Globus pallidus (tissue), 1 donor: ENCODE results near the gene TGFB1I1.
"Not testable (repeated sequence)": the region's sequence is repeated elsewhere in the genome, so short reads cannot be mapped to it uniquely, and the experiment has no call there.

ENCODE experiments used
- DNase-seq: peaks from one replicate; pipeline ENCODE4 v3.0.0-alpha.2; 2015; ENCODE audit warnings: low spot score

The TGFB1I1 gene

DNA sequence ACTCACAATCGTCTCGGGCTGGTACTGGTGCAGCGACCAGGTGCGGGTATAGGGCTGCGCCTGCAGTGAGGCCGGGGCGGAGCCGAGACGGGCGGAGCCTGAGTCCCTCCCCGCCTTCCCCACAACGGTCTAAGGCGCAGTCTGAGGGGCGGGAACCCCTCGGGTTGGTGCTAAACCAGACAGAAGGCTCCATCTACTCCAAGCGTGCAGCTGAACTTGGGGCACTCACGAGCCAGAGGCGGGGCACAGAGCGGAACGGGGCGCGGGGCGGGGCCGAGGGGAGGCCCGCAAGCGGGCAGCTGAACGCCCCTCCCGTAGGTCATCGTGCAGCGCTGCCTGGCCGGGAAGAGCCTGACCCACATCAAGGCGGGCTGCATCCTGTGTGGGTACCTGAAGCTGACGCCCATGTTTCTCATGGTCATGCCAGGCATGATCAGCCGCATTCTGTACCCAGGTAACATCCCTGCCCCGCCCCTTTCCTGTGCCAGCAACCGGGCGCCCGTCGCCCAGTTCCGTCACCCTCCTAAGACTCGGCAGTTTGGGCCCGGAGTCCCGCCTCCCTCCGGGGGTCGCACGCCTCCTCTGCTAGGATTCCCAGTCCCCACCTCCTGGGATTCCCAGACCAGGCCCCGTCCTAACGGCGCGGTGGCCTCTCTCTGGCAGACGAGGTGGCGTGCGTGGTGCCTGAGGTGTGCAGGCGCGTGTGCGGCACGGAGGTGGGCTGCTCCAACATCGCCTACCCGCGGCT lies 15.9 kb downstream of the TGFB1I1 start:
- no peak for DNase-seq

DNA sequence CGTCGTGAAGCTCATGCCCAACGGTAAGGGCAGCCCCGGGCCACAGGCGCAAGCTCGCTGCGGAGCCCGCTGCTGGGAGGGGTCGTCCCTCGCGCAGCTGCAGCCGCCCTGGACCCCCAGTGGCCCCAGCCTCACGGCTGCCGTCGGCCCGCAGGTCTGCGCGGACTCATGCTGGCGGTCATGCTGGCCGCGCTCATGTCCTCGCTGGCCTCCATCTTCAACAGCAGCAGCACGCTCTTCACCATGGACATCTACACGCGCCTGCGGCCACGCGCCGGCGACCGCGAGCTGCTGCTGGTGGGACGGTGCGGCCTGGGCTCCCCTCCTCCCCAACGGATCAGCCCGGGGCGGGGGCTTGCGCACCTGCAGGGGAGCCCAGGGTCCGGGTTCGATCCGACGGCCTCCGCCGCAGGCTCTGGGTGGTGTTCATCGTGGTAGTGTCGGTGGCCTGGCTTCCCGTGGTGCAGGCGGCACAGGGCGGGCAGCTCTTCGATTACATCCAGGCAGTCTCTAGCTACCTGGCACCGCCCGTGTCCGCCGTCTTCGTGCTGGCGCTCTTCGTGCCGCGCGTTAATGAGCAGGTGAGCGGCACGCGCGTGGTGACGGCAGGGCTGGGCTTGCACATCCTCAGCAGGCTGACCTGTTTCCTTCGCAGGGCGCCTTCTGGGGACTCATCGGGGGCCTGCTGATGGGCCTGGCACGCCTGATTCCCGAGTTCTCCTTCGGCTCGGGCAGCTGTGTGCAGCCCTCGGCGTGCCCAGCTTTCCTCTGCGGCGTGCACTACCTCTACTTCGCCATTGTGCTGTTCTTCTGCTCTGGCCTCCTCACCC lies 16.7 kb downstream of the TGFB1I1 start:
- DNase-seq = no peak

DNA sequence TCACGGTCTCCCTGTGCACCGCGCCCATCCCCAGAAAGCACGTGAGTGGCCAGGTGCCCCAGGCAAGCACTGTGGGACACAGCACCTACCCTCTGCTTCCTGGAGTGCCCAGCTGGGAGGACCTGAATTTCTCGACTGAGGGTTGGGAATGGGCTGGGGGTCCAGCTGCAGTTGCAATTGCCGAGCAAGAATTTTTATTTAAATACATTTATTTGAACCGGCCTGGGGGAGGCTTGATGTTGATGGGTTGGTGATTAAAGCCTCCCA lies 17.3 kb downstream of the TGFB1I1 start:
- DNase-seq = no peak

DNA sequence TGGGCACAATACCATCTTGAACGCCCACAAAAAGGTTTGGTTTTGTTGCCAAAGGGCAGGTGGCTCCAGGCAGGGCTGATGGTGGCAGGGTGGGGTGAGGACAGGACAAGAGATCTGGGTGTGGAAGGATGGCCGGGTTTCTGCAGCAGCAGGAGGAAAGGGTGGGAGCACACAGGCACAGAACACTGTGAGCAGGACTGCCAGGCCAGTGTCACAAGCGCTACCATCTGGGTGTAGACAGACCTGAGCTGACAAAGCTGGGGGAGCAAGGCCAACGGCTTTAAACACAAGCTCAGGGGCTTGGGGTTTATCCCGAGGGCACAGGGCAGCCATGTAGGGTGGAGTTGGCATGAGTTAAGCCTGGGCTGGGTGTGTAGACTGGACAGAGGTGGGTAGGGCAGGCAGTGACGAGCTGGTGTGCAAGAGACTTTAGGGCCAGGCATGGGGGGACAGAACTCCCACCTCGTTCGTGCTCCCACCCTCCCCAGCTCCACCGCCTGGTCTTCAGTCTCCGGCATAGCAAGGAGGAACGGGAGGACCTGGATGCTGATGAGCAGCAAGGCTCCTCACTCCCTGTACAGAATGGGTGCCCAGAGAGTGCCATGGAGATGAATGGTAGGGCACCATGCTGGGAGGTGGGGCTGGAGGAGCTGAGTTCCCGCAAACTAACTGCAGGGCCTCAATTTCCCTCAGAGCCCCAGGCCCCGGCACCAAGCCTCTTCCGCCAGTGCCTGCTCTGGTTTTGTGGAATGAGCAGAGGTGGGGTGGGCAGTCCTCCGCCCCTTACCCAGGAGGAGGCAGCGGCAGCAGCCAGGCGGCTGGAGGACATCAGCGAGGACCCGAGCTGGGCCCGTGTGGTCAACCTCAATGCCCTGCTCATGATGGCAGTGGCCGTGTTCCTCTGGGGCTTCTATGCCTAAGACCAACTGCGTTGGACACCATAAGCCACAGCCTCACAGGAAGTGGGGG lies 17.9 kb downstream of the TGFB1I1 start:
- DNase-seq = no peak

DNA sequence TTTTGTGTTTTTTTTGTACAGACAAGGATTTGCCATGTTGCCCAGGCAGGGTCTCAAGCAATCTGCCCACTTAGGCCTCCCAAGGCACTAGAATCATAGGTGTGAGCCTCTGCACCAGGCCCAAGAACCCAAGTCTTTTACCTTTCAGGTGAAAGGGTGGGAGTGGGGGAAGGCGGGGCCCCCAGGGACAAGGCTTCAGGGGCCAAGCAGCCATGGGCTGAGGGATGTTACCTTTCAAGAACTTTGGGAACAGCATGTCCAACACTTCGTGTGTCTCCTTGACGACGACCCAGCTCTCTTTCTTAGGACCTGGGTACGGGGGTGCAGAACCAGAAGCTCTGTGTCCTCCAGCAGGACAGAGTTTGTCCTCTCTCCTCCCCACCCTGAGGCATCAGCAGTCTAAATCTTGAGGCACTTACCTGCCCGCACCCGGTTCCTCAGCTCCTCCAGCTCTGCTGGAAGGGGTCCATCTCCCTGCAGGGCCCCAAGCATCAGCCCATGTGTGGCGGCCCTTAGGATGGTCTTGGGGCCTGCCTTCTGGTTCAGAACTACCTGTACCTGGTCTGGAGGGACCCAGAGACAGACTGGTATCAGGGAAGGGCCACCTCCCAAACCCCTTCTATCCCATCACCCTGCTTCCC lies 19.9 kb downstream of the TGFB1I1 start:
- no peak for DNase-seq

DNA sequence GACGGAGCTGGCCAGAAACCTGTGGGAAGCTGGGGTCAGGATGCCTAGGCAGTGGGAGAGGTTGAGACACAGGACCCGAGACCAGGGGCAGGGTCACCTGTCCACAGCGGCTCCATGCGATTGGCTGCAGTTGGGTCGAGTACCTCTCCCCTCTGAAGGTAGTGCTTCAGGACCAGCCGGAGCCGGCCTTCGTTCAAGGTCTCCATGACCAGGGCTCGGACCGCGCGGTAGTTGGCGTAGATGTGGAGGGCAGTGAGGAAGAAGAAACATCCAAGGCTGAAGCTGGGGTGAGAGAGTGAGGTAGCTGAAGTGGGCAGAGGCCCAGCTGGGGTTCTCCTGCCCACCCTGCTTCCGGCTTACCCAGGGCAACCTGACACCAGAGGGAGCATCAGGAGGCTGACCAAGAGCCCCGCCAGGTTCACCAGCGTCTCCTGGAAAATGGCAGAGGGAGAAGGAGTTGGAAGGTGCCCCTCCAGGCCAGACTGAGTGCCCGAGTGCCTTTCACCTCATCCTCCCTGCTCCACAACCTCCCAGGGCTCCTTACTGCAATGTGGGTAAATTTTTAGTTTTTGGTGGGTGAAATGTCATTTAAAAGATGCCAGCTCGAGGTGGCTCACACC lies 21.7 kb downstream of the TGFB1I1 start:
- DNase-seq = no peak

DNA sequence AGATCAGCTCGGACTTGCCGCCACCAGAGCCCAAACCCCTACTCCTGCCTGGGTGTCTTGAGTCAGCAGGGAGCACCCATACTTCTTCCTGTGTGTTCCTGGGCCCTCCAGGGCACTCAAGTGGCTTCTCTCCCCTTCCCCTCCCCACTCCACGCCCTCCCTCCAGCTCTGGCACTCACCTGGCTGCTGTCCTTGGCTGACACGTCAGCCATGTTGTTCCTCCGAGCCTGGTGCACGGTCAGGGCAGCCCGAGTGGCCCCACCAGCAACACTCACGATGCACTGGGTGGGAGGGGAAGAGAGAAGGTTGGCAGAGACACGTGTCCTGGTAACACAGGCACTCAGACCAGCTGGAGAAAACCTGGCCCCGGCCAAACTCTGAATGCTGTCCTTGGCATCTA lies 24.7 kb downstream of the TGFB1I1 start:
- no peak for DNase-seq

DNA sequence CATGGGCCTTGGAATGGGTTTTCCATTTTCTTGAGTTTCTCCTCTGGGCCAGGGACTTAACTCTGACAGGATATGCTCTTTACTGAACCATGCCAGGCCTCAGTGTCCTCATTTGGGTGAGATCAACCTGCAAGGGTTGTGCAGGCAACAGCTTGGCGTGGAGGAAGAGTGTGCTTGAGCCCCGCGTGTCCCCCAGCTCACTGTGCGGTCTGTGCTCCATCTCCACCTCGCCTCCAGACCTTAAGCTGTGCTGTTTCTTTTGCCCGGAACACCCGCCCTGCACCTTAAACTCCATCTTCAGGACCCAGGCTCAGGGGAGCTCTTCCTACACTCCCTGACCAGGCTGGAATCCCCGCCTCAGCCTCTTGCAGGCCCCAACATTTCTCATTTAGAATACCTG lies 26.5 kb downstream of the TGFB1I1 start:
- no peak for DNase-seq

DNA sequence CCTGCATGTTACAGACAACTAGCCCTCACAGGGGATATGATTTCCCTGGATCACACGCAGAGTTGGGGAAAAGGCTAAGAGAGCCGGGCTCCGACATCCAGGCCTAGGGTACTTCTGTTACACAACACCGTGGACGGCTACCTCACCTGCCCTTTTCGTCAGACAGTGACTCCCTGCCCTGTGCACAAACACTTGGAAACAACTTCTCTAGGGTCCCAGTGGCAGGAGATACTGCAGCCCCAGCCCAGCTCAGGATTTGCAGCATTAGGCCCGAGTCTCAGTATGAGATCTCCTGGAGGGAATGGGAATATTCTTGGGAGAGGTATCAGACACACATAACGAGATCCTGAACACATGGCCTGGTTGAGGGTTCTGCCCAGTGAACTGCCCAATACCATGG lies 28.0 kb downstream of the TGFB1I1 start:
- no peak for DNase-seq

DNA sequence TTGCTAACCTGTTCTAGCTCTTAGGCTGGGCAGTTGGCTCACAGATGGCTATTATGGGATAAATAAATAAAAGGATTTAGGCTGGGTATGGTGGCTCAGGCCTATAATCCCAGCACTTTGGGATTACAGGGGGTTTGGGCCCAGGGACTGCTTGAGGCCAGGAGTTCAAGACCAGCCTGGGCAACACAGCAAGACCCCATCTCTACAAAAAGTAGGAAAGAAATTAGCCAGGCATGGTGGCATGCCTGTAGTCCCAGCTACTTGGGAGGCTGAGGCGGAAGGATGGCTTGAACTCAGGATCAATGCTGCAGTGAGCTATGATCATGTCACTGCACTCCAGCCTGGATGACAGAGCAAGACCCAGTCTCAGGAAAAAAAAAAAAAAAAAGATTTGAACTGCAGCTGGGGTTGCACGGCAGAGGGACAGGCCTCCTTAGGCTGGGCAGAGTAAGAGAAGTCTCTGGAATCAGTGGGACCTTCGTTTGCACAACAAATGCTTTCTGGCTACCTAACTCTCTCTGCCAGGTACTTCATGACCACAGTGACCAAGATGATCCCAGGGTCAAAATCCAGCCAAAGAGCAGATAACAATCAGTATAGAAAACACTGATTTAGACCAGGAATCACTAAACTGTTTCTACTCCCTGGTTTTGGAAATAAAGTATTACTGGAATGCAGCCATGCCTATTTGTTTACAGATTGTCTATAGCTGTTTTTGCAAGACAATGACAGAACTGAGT lies 29.4 kb downstream of the TGFB1I1 start:
- no peak for DNase-seq

DNA sequence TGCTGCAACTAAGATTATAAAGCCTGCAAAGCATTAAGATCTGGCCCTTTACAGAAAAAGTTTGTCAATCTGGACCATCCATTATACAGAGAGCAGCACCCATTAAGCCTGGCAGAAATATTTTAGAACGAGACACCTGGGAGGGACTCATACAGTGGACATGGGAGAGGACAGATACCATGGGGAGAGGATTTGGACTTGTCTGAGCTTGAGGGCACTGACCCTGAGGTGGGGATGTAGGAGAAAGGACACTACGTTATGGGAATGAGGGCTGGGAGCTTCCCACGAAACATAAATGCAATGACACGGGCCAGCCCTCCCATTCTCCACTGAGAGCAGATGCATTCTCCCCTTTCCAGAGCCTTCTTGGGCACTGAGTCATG lies 30.0 kb downstream of the TGFB1I1 start:
- DNase-seq = no peak

DNA sequence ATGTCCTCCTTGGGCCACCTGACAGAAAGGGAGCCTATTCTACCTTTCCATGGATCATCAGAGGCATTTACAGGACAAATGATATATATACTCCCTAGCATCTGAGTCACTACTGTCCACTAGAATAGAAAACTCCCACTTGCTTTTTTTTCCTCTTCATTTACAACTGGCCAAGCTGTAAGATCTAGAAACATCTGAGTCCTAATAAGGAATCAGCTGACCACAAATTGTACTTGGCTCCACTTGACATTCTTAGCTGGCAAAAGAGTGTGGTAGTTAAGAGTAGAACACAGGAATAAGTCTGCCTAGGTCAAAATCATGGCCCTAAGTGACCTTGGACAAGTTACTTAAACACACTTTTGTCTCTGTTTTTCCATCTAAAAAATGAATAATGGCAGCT lies 31.0 kb downstream of the TGFB1I1 start:
- DNase-seq = no peak

DNA sequence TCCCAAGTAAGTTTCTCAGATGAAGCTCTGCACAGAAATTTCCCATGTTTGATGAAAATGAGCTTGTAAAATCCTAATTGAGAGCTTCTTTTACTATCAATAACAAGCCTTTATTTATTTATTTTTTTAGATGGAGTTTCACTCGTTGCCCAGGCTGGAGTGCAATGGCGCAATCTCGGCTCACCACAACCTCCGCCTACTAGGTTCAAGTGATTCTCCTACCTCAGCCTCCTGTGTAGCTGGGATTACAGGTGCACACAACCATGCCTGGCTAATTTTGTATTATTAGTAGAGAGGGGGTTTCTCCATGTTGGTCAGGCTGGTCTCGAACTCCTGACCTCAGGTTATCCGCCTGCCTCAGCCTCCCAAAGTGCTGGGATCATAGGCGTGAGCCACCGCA lies 31.6 kb downstream of the TGFB1I1 start:
- DNase-seq = not testable (repeated sequence)

DNA sequence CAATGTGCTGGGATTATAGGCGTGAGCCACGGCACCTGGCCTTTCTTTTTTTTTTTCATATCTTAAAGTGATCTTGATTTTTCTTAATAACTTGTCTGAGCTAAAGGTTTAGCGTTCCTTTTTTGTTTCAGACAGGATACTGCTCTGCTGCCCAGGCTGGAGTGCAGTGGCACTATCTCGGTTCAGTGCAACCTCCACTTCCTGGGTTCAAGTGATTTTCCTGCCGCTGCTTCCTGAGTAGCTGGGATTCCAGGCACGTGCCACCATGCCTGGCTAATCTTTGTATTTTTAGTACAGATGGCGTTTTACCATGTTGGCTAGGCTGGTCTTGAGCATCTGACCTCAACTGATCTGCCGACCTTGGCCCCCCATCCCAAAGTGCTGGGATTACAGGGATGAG lies 32.2 kb downstream of the TGFB1I1 start:
- no peak for DNase-seq

DNA sequence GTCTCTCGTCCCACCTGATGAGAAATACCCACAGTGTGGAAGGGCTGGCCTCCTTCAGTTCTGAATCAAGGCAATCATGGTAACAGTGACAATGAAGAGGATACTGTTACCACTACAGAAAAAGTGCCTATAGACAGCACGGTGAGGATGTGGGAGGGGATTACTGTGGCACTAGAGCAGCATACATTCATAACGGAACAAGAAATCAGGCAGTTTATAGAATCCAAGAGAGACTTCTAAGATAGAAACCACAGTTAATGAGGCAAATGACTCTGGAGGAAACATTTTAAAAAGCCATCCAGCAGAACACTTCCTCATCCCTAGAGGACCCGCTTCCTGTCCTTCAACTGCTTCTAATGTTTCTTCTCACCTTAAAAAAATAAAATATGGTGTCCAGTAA lies 33.5 kb downstream of the TGFB1I1 start:
- DNase-seq = no peak

DNA sequence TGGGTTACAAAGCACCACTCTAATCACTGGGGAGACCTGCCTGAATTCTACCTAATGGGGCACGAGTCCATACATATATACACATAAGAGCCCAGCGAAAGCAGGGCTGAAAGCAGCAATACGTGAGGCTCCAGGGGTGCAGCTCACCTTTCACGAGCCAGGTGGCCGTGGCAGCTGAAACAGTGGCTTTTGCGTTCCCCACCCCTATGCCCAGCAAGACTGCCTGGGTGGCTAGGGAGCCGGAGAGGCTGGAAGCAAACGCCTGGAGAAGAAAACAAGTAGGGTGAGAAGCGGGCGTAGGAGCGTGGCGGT lies 35.6 kb downstream of the TGFB1I1 start:
- no peak for DNase-seq

DNA sequence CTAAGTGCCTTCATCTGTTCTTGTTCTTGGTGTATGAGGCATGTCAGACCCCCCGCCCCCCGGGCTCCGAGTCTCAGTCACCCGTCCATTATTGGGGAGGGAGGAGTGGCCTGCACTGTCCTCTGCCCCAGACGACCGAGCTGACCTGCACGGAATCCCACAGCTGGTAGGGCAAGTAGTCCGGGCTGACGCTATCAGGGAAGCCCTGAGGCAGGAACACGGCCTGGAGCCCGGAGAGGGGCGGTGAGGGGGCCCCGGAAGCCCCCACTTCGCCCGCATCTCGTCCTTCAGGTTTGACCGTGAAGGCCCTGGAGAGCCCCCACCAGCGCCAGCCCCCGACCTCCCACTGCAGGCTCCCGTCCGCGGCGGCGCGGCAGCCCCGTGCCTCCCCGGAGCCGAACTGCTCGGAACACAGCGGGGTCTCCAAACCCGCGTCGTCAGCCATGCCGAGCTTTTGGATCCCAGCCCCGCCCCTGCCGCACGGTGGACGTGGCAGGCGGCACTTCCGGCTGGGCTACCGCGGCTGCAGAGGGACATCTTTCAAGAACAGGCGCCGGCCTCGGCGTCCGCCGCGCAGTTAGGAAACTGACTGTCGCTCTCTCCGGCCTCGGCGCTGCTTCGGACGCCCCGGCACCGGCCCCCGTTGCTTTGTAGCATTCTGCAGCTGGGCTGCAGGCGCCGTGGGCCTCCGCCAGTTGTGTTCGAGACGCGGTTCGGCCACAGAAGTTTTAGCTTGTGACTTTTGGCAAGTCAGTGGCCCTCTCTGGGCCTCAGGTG lies 36.2 kb downstream of the TGFB1I1 start, which contains the start of gene RUSF1:
TSS of gene RUSF1 (minus strand) at position 463 of the 777 bp plus-strand sequence. CDS start at position 445, 18 bp downstream.
- DNase-seq = peak; percentile 88

DNA sequence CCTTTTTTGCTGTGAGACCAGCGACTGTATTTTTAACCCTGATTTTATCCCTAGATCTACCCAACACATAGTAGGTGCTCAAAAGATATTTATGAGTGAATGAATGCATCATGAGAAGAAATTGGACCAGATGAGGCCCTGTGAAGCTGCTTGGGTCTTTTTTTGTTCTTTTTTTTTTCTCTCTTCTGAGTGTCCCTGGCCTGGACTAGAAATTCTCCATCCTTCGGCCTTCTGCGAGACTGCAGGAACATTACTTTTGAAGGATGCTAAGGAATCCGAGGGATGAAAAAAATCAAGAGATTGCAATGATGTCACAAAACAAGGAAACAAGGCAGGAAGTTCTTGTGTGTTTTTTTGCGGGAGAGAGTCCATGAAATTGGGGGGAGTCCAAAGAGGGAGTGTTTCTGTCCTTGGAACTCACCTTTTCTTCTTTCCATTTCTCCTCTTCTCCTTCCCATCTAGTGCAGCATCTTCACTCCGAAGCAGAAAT lies 36.8 kb downstream of the TGFB1I1 start:
- DNase-seq = no peak

DNA sequence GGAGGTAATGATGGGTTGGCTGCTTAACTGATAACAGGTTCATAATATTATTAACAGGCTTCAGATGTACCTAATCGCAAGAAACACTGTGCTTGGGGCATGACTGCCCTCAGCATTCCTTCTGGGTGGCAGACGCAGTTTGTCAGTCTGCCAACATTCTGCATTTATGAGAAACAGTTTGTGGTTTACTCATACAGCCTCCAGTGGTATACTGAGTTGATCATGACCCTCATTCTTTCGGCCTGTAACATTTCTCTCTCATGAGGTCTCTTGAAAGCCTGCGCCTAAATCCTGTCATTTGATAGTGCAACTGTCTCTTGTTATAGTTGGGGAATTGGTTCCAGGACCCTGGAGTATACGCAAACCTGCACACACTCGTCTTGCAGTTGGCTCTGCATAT lies 41.2 kb downstream of the TGFB1I1 start:
- no peak for DNase-seq

DNA sequence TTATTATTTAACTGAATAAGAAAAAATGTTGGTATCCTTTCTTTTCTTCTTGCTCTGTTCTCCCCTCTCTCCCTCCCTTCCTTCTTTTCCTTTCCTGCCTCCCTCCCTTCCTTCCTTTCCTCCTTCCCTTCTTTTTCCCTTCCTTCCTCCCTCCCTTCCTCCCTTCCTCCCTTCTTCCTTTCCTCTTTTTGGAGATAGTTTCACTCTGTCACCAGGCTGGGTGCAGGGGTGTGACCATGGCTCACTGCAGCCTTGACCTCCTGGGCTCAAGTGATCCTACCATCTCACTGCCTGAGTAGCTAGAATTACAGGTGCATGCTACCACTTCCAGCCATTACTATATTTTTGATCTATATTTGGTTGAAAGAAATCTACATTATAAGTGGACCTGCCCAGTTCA lies 41.9 kb downstream of the TGFB1I1 start:
- no peak for DNase-seq
